Measurements from ENCODE around the gene UBFD1. TPM values are rescaled to one million over a fixed set of nuclear protein-coding genes. Genes with fewer than 3 reads are reported as not detected.

Gene UBFD1
- total and polyA plus RNA-seq, 10 of the 15 experiments (the other 5 are each of a cell fraction or from before 2014, with no cell fraction given), result 7.3 to 48.5 (median 32.1) TPM

DNA sequence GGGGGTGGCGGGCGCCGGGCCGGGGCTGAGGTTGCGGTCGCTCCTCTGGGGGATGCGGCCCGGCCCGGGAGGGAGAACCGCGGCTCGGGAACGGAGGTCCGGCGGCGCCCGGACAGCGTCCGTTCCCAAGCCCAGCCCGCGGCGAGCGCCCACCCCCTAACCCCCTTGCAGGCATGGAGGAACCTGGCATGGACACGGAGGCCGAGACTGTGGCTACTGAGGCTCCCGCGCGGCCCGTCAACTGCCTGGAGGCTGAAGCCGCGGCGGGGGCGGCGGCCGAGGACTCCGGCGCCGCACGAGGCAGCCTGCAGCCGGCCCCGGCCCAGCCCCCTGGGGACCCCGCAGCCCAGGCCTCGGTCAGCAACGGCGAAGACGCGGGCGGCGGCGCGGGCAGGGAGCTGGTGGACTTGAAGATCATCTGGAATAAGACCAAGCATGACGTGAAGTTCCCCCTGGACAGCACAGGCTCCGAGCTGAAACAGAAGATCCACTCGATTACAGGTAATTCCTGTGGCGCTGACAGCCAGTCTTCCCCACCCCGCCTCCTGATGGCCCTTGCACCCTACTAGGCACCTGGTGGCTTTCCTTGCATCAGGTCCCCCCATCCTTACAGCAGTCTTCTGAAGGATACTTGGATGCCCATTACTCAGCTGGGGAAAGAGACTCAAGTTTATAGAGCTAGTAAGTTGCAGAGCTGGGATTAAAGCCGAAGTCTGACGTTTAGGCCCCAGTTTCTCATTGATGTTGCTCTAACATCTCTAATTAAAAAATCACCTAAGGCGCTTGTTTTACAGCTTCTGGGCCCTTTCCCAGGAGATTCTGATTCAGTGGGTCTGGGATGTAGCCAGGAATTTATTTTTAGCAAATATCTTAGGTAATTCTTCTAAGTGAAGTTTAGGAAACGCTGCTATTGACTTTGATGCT, 514 bp downstream of the UBFD1 start:
- peaks cover 4 to 22% of the 10 kb centered on the region in 2 experiments for H3K36me3 ChIP-seq (ENCODE audit: control insufficient read depth in 2 of 2, insufficient read depth in 2 of 2, low read length in 1 of 2)
- H2AFZ ChIP-seq (ENCODE audit: control insufficient read depth, low read depth, low read length), result peak overlapping the region; percentile 48
- RAD21 ChIA-PET (ENCODE audit: unreplicated experiment), result interaction anchor here (0.6 to 2.6 kb wide), 6 partner anchors 13 to 168 kb away, joined by 3 to 13 read pairs (median 3); partner anchors contain the start of genes COG7 and NDUFAB1
- ATAC-seq (peak; percentile 20), FAIRE-seq (no peak), DNase-seq (ENCODE audit: low read depth, low spot score) (no peak)
- intact Hi-C loops (cut with micrococcal nuclease; ENCODE audit: unreplicated experiment) (loop anchor here (1.0 to 10.0 kb wide), 5 partner anchors 38 to 169 kb away; partner anchors contain the start of genes DCTN5, NDUFAB1 and PALB2), in situ Hi-C loops (cut with MboI) (no loop called here)
- WGBS (ENCODE audit: insufficient coverage, insufficient replicate concordance, low lambda C conversion rate, missing lambda C conversion rate), result 5% methylated on average over 40 of the region's 60 CpGs
- CTCF ChIA-PET, result interaction anchor here (0.6 to 5.0 kb wide), 10 partner anchors 9 to 942 kb away, joined by 3 to 35 read pairs (median 6); partner anchors contain the start of genes GGA2, NDUFAB1 and SCNN1G
- H3K4me3 ChIP-seq, result peak overlapping the region; percentile 92
- H3K9me3 ChIP-seq (replicated peaks; ENCODE audit: control insufficient read depth, insufficient read depth, low read length), result no peaks in the 10 kb centered on the region
- H3K4me2 ChIP-seq (ENCODE audit: control insufficient read depth, insufficient read depth), result peak overlapping the region; percentile 61
- H3K79me2 ChIP-seq (ENCODE audit: control insufficient read depth, insufficient read depth, low read length), result peaks cover 51% of the 10 kb centered on the region
- SMC1A ChIA-PET (ENCODE audit: uncharacterized antibody, unreplicated experiment), result interaction anchor here (0.9 to 2.6 kb wide), 7 partner anchors 11 to 112 kb away, joined by 3 to 9 read pairs (median 3); no protein-coding TSS in a partner anchor
- no TSS peak for BruUV-seq (replicated peaks)
- peak overlapping the region; percentile 95 for H3K27ac ChIP-seq (ENCODE audit: control insufficient read depth, insufficient read depth)
- H4K20me1 ChIP-seq (ENCODE audit: control insufficient read depth, insufficient read depth), result no peaks in the 10 kb centered on the region
- H3K9ac ChIP-seq (ENCODE audit: control insufficient read depth, insufficient read depth, low read length), result peak overlapping the region; percentile 84
- no peaks in the 10 kb centered on the region for H3K27me3 ChIP-seq (replicated peaks in 1 of 2; ENCODE audit: control insufficient read depth in 2 of 2, insufficient read depth in 2 of 2, low read length in 1 of 2)
- POLR2A ChIA-PET, result interaction anchor here (0.6 to 1.3 kb wide), 5 partner anchors 50 to 106 kb away, joined by 3 to 5 read pairs (median 4); no protein-coding TSS in a partner anchor
- H3K4me1 ChIP-seq (ENCODE audit: control insufficient read depth, insufficient read depth, low read length), result no peaks in the 10 kb centered on the region; the same call in none of the 2 replicates
- TF ChIP-seq GATAD2B (conservative IDR thresholded peaks at IDR 0.05; ENCODE audit: low read depth) (peak; percentile 89), ZNF687 (IDR thresholded peaks at IDR 0.05) (peak; percentile 69), NRF1 (conservative IDR thresholded peaks at IDR 0.05; ENCODE audit: low read depth, low read length) (no peak), FOXK2 (IDR thresholded peaks at IDR 0.05) (no peak), PAX8 (IDR thresholded peaks at IDR 0.05) (no peak), NFYB (IDR thresholded peaks at IDR 0.05; ENCODE audit: insufficient read depth, low read depth, low read length) (no peak), JUNB (IDR thresholded peaks at IDR 0.05) (no peak)
- TF ChIP-seq, protein P1, sequence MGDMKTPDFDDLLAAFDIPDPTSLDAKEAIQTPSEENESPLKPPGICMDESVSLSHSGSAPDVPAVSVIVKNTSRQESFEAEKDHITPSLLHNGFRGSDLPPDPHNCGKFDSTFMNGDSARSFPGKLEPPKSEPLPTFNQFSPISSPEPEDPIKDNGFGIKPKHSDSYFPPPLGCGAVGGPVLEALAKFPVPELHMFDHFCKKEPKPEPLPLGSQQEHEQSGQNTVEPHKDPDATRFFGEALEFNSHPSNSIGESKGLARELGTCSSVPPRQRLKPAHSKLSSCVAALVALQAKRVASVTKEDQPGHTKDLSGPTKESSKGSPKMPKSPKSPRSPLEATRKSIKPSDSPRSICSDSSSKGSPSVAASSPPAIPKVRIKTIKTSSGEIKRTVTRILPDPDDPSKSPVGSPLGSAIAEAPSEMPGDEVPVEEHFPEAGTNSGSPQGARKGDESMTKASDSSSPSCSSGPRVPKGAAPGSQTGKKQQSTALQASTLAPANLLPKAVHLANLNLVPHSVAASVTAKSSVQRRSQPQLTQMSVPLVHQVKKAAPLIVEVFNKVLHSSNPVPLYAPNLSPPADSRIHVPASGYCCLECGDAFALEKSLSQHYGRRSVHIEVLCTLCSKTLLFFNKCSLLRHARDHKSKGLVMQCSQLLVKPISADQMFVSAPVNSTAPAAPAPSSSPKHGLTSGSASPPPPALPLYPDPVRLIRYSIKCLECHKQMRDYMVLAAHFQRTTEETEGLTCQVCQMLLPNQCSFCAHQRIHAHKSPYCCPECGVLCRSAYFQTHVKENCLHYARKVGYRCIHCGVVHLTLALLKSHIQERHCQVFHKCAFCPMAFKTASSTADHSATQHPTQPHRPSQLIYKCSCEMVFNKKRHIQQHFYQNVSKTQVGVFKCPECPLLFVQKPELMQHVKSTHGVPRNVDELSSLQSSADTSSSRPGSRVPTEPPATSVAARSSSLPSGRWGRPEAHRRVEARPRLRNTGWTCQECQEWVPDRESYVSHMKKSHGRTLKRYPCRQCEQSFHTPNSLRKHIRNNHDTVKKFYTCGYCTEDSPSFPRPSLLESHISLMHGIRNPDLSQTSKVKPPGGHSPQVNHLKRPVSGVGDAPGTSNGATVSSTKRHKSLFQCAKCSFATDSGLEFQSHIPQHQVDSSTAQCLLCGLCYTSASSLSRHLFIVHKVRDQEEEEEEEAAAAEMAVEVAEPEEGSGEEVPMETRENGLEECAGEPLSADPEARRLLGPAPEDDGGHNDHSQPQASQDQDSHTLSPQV (IDR thresholded peaks at IDR 0.05), result no peak
- TF ChIP-seq, protein P2, sequence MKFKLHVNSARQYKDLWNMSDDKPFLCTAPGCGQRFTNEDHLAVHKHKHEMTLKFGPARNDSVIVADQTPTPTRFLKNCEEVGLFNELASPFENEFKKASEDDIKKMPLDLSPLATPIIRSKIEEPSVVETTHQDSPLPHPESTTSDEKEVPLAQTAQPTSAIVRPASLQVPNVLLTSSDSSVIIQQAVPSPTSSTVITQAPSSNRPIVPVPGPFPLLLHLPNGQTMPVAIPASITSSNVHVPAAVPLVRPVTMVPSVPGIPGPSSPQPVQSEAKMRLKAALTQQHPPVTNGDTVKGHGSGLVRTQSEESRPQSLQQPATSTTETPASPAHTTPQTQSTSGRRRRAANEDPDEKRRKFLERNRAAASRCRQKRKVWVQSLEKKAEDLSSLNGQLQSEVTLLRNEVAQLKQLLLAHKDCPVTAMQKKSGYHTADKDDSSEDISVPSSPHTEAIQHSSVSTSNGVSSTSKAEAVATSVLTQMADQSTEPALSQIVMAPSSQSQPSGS (IDR thresholded peaks at IDR 0.05; ENCODE audit: low read length), result no peak
- TF ChIP-seq, protein P3, sequence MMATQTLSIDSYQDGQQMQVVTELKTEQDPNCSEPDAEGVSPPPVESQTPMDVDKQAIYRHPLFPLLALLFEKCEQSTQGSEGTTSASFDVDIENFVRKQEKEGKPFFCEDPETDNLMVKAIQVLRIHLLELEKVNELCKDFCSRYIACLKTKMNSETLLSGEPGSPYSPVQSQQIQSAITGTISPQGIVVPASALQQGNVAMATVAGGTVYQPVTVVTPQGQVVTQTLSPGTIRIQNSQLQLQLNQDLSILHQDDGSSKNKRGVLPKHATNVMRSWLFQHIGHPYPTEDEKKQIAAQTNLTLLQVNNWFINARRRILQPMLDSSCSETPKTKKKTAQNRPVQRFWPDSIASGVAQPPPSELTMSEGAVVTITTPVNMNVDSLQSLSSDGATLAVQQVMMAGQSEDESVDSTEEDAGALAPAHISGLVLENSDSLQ (IDR thresholded peaks at IDR 0.05), result no peak
